Hematopoietic multipotent progenitor cell (in vitro differentiated cells): ENCODE data around the gene FRYL. TPM values are rescaled to one million over a fixed set of nuclear protein-coding genes. Genes with fewer than 3 reads are reported as not detected.
"Not testable (repeated sequence)": the region's sequence is repeated elsewhere in the genome, so short reads cannot be mapped to it uniquely, and the experiment has no call there.

Experiments
- DNase-seq, 3 donors: peaks; one replicate each; pipeline ENCODE4 v3.0.0-alpha.2; 2011 to 2015; ENCODE audit warnings: low read depth in 2 of 3, low spot score in 2 of 3
- total RNA-seq: library from RNA; depleted of rRNA; stranded (reverse); fragments of >200 nt; gene quantifications from one replicate; pipeline ENCODE4 v1.2.3, GENCODE V29; 2012

FRYL gene
- total RNA-seq, 1 donor = 47.1 TPM

DNA sequence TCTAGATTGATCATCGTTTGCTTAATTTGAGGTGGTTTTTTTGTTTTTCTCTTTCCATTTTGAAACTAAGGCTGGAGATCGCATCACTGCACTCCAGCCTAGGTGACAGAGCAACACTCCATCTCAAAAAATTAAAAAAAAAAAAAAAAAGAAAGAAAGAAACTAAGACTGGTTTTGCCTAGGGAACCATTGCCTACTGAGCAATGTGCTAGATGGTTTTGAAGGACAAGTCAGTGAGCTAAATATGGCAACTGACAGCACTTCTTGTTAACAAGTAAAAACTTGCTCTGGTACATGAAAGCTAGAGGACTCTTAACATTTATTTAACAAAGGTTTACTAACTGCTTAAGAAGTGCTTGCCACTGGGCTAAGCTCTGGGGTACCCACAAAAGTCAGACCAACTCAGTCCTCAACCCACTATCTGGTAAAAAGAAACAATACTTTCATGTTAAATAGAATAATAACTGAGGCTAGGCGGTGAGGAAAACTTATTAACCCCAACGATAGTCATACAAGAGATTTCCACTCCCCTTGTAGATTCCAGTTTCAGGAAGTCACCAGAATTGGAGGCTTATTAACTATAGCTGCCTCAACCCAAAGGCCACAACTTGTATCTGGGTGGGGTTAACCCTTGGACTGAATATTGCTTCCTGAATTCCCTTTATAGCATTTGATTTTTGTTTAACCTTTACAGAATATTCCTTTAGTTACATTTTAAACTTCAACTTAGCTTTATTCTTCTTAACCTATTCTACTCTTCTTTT is 111.6 kb downstream of the FRYL start:
- no peak for DNase-seq

DNA sequence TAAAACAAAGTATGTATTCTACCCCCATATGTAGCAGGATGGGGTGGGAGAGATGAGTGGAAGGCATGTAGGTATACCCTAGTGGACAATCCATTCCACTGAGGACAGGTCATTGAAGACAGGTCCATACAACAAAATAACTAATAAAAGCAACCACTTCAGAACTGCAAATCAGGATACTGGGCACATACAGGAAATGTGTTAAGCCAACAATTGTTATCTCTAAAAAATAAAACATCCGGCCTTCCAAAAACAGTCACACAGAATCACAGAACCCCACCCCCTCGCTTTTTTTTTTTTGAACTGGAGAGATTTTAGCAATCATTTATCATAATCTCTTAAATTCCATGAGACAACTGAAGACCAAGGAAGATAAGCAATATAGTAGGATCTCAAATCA is 112.9 kb downstream of the FRYL start:
- DNase-seq = peak in 2 of 3 donors; percentile 20 to 44

DNA sequence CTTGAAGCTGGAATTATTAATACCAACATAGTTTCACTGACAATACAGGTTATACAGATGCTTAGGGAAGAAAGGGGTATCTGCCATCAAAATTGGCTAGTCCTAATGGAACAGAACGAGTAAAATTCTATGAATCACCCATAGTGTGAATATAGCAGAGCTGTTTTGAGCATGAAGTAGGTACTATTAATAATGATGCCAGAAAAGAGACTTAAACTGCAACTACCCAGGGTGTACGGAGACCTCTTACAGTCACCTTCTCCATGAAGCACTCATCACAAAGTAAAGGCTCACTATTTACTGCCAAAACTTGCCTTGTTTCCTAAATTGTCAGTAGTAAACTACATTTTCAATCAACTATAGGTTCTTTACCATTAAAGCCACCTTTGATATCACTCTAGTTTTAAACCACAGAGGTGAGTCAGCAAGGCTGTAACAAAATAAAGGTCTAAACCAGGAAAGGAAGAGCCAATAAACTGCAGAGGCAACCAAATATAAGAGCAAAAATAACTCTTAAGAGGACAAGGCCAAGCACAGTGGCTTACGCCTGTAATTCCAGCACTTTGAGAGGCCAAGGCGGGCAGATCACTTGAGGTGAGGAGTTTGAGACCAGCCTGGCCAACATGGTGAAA is 114.4 kb downstream of the FRYL start:
- no peak for DNase-seq

DNA sequence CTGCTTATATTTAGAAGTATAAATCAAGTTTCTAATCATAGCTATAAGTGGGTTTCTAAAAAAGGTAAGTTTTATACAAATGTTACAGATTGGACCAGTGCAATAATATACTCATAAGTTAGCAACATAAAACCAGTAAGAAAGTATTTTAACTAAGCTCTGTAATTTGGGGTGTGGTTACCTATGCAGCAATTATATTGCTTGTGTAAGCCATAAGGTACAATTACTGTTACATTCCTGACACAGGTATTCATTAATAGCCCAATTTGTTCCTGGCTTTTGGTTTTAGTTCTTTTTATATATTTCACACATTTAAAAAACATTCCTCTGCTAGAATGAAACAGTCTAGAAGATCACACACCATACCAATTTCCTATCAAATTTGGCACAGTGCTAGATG is 115.1 kb downstream of the FRYL start:
- DNase-seq = no peak

DNA sequence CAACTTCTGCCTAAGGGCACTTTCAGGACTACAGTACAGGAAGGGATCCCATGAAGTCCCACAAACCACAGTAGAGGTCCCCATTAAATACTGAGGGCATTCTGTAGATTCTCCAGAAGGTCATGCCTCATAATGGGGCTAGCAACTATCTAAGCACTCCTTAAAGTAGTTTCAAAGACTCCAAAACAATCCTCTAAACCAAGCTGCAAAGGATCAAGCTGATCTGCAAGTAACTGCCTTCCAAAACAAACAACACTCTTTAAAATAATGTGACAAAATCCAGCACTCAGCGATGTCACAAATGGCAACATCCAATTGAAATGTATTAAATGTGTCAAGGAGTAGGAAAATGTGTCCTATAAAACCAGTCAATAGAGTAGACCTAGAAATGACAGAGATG is 118.7 kb downstream of the FRYL start:
- DNase-seq = no peak

DNA sequence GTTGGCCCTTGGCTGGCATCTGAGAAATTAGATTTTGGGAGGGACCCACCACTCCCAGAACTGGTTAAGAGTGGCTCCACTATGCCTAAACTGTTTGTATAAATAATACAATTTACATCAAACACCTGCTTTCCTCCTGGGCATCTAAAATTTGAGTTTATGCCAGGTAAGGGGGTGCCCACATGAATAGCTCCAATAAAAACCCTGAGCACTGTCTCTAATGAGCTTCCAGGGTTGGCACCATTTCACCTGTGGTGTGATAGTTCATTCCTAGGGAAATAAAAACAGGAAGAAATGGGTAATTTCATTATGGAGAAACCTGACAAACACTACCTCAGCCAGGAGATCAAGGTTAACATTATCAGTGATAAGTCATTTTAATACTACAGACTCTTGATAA is 119.7 kb downstream of the FRYL start:
- DNase-seq = no peak

DNA sequence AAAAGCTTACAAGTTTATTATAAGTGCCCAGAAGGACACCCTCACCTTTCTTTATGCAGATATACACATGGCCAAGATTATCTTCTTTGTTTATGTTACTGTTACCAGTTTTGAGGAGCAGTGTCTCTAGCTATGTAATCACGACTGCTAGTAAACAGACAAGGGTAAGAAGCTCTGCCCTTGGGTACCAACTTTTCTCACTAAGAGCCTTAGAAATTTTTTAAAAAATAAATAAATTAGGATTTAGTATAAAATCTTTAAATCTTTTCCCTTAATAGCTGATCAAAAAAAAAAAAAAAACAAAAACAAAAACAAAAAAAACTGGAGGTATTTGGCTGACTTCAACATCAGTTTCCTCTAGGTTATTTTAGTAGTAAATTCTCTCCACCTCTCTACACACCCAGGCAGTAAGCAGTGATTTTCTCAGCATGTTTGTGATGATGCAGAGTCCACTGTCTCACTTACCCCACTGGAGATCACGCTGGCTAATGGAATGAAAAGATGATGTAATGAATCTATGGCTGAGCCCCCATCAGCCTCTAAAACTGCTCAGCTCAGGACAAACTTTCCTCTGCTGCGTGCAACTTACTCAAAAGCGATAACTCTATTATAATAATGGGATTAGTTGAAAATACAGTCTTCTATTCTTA is 125.9 kb downstream of the FRYL start:
- no peak for DNase-seq

DNA sequence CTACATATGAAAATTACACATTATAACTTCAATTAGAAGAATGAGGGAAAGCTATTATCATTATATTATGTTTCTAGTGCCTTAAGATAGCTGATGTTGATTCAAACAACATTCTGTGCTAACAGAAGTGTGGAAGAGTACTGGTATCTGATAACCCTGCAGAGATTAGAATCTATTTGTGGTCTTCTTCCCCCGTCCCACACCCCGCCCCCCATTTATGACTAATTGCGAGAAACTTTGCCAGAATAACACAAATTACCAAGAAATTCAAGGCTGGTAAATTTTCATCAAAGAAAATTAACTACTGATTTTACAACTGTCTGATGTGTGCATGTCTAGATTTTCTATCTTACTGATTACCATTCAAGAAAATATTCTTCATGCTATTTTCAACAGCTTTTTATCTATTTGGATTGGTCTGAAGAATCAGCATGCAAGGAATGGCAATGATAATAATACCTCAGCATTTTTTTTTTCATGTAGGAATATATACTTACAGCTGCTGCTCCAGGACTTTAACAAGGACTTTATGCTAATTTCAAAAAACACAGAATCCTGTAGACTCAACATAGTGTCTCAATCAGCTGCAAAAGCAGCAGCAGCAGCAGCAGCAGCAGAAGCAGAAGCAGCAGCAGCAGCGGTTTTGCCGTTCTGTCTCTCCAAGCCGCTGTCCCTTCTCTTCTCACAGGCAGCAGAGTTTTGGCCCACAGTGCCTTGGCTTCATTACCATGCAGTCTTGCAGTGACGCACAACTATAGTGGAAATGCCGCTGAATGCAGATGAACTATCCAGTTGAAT is 126.7 kb downstream of the FRYL start:
- DNase-seq = peak in 1 of 3 donors; percentile 21

DNA sequence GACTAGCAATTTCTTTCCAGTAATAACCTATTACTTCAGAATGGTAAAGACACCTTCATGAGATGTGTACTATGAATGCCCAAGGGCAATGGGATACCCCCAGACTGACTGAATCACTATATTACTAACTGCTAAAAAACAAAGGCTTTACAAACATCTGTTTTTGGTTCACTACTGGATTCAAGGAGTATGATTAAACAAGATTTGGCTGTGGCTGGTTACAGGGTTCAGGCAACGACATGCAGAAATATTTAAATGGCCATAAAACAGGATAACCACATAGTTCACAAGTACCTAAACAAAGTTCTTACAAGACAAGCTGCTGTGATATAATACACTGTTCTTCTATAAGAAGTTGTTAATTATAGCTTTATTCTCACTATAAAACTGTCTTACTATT is 128.2 kb downstream of the FRYL start:
- DNase-seq = no peak

DNA sequence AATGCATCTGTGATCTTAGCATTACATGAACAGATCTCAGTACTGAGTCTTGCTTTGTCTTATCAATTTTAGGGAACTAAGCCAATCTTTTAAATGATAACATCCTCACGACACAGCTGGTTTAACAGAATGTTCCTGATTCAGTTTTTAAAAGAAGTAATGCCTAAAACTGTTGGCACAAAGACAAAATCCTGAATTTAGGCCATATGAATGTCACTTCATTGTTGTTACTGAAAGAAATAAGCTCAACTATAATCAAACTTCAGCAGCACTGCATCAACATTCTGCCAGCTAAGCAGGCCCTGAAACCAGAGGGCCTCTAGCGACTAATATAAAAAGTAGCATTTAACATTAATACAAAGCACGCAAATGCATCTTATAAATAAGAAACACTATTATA is 130.6 kb downstream of the FRYL start:
- DNase-seq = no peak

DNA sequence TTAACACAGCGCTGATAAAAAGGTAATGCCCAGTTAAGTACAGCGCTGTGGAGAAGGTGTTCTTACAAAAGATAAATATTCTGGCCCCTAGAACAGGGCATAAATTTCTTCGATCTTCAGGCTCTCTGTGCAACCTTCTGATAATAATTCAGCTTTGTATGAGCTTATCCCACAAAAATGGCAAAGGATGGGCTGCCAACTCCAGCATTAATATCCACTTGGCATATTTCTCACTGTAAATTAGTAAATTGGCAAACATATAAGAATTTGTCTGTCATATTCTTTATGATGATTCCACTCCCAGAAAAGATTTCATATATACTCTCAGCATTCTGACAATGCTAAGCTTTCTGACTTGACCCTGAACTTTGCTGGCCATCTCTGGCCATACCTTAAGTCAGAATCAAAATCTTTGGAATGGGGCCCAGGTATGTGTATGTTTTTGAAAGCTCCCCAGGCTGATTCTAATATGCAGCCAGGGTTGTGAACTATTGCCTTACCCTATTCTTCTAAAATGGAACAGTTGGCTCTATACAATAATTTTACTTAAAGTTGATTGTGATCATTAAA is 134.8 kb downstream of the FRYL start:
- DNase-seq = no peak

DNA sequence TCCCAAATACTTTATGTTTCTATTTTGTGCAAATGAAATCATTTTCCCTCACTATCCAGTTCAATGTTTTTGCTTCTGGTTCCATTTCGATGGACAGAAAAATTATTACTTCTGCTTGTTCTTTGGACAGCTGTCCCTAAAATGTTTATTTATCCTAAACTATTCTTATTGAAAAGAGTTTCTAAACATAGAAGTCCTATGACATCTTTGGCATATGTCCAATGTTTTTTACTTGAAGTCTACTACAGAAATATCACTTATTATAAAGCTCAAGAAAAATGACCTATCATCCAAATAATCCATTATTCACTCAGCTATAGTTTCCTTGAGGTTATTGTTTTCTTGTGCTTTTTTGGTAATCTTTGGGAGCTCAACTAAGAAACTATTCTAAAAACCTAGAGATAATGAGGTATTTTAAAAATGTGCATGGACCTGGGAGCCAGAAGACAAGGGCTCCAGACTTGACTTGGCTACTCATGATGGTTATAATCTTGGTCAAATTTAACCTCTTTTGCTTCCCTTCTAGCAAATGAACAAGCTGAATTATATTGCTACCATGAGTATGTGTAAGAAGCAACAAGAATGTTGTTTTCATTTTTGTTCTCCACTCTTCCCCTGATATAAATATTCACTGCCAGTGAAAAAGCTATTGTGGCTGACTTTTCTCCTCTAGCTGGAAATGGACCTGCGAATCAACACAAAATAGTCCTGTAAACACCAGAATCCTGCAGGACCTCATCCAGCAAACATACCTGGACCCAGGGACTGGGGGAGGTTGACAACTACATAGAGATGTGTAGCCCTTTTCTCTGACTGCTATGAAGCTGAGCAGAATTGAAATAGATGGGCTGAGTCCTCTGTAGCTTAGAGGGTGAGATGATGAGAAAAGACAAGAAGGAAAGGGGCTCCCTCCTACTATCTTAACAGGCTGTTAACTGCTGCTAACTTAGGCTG is 137.4 kb downstream of the FRYL start:
- no peak for DNase-seq

DNA sequence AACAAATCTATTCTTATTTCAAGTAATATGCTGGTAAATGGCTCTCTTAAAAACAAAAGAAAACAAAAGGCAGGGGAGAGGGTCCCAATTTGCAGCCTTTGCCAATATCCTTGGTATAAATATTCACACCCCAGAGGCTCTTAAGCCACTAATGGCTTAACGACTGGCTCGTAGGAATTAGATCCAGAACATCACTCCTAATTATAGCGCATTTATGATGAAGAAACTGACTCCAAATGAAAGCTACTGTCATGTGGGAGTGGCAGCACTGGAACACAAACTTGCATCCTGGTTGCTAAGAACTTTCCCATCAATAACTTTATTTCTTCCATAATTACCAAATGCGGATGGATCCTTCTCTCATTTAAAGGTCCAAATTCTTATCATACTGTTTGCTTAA is 138.7 kb downstream of the FRYL start:
- no peak for DNase-seq

DNA sequence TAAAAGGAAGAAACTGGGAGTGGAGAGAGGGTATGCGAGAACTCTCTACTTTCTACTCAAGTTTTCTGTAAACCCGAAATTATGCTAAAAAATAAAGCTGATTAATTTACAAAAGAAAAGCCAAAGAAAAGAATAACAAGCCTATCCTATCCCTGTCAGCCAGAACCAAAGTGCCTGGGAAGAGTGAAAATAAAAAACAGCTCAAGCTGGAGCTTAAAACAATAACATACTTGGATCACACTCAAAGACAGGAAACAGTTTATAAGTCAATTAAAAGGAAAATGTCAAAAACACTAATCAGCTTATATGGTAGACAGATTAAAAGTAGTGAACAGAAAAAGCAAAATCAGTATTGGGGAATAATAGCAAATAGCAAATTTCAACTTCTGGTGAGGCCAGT is 139.4 kb downstream of the FRYL start:
- DNase-seq = no peak

DNA sequence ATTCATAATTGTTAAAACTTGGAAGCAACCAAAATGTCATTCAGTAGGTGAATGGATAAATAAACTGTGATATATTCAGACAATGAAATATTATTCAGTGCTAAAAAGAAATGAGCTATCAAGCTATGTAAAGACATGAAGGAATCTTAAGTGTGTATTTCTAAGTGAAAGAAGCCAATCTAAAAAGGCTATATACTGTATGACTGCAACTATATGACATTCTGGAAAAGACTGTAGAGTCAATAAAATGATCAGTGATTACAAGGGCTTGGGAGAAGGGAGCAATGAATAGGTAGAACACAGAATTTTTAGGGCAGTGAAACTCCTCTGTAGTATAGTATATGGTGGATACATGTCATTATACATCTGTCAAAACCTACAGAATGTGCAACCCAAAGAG is 139.9 kb downstream of the FRYL start:
- no peak for DNase-seq

DNA sequence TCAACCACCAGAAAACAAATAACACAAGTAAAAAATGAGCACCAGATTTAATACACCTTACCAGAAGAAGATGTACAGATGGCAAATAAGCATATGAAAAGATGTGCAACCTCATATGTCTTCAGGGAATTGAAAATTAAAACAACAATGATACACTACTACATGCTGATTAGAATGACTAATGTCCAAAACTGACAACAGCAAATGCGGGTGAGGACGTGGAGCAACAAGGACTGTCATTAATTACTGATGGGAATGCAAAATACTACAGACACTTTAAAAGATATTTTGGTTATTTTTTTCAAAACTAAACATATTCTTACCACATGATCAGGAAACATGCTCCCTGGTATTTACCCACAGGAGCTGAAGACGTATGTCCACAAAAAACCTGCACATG is 140.3 kb downstream of the FRYL start:
- no peak for DNase-seq

DNA sequence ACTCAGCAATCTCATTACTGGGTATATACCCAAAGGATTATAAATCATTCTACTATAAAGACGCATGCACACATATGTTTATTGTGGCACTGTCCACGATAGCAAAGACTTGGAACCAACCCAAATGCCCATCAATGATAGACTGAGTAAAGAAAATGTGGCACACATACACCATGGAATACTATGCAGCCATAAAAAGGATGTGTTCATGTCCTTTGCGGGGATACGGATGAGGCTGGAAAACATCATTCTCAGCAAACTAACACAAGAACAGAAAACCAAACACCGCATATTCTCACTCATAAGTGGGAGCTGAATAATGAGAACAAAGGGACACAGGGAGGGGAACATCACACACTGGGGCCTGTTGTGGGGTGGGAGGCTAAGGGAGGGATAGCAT is 141.5 kb downstream of the FRYL start:
- not testable (repeated sequence) for DNase-seq

DNA sequence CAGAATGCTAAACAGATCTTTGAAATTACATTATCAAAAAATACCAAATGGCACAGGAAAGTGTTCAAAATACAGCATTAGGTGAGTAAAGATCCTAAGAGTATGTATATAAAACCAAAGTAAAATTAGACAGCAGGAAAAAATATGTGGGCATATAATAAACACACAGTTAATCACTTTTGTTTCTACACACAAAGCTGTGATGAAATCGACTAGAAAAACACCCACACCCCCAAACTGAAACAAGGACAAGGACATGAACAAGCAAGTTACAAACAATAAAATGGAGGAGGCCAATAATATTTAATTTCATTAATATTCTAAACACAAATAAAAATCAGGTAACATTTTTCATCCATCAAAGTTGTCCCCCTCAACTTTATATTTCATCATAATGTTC is 143.2 kb downstream of the FRYL start:
- no peak for DNase-seq

DNA sequence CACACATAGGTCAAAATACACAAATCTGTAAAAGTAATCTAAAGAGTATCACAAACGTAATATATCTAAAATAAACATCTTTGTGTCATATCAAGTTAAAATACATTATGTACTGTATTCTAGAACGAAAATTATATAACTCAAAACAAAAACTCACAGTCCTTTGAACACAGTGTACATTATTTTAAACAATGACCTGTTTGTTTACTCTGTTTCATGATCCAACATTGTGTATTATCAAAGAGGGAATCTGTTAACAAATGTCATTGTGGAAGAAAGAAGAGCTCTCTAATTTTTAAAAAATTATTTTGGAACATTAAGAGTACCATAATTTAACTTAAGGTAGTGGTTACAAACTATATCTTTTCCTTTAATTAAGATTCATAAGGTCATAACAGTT is 144.1 kb downstream of the FRYL start:
- DNase-seq = no peak

DNA sequence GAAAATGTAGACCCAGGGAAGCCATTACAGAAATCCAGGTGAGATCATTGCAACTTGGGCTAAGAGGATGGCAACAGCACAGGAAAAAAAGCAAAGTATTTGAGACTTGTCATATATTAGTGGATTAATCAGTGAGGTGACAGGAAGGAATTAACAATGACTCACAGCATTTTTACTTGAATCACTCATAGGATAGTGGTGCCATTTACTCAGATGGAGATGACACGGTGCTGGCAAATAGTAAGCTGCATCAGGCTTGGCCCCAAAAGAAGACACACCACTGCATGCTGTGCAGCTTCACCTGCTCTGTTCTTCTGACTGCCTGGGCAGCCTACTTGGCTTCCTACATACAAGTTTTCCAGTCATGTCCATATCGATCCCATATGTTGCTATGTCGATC is 144.8 kb downstream of the FRYL start:
- DNase-seq = no peak
